HEK293 (cell line): ENCODE results near the gene GNG7.

Experiments
- CTCF ChIA-PET: fragments of 350-600 bp; formaldehyde crosslinking; extraction: SDS; loops from one replicate; lab custom pipeline; 2021; ENCODE audit warnings: antibody characterized with exemption; lab: Yijun Ruan, JAX
- POLR2A ChIA-PET: fragments of 300-600 bp; formaldehyde crosslinking; extraction: SDS; loops from one replicate; lab custom pipeline; 2020; ENCODE audit warnings: antibody characterized with exemption, inconsistent platforms; lab: Yijun Ruan, JAX
- H3K27ac ChIP-seq: fragments of 200-500 bp; sonication (Bioruptor generic); 2 replicates; pipeline ENCODE4 v1.5.1; 2014; ENCODE audit warnings: low read depth, low read length, control low read depth, inconsistent platforms; ENCODE audit errors: extremely low read depth
- H3K36me3 ChIP-seq, 2 experiments: fragments of 200-500 bp in 1 of 2; sonication (Bioruptor generic) in 1 of 2; 1 replicate in 1 of 2; 2 replicates in 1 of 2; pipeline ENCODE4 v1.5.1; 2014 to 2017; ENCODE audit warnings: inconsistent platforms in 2 of 2, low read length in 2 of 2; ENCODE audit not compliant: control insufficient read depth in 2 of 2, insufficient read depth in 1 of 2
- H3K4me1 ChIP-seq: fragments of 200-500 bp; sonication (Bioruptor generic); 2 replicates; pipeline ENCODE4 v1.5.1; 2014; ENCODE audit warnings: mild to moderate bottlenecking, low read length, inconsistent platforms; ENCODE audit not compliant: control insufficient read depth, insufficient read depth
- H3K4me3 ChIP-seq: 2 replicates; pipeline ENCODE4 v1.5.1; 2011; ENCODE audit warnings: low read depth, mild to moderate bottlenecking, control low read depth, low read length, moderate library complexity
- H3K9me3 ChIP-seq: fragments of 200-500 bp; sonication (Bioruptor generic); 2 replicates; pipeline ENCODE4 v1.5.1; 2014; ENCODE audit warnings: low read depth, low read length, inconsistent platforms; ENCODE audit not compliant: control insufficient read depth, insufficient read depth
- EGR2 ChIP-seq: fragments of 450-650 bp; formaldehyde crosslinking; IDR thresholded peaks from 2 replicates; pipeline ENCODE4 v1.5.1; 2016; ENCODE audit warnings: low read depth, missing biosample characterization, missing genetic modification characterization
- GLIS1 ChIP-seq: fragments of 450-650 bp; formaldehyde crosslinking; IDR thresholded peaks from 2 replicates; pipeline ENCODE4 v1.5.1; 2016; ENCODE audit warnings: missing biosample characterization, missing genetic modification characterization
- KLF1 ChIP-seq: fragments of 450-650 bp; formaldehyde crosslinking; IDR thresholded peaks from 2 replicates; pipeline ENCODE4 v1.5.1; 2016; ENCODE audit warnings: missing biosample characterization, missing genetic modification characterization
- SP2 ChIP-seq: fragments of 450-650 bp; formaldehyde crosslinking; IDR thresholded peaks from 2 replicates; pipeline ENCODE4 v1.5.1; 2016; ENCODE audit warnings: missing biosample characterization, missing genetic modification characterization
- SP7 ChIP-seq: fragments of 450-650 bp; formaldehyde crosslinking; IDR thresholded peaks from 2 replicates; pipeline ENCODE4 v1.5.1; 2016; ENCODE audit warnings: missing biosample characterization, missing genetic modification characterization
- ZBTB20 ChIP-seq: fragments of 450-650 bp; formaldehyde crosslinking; IDR thresholded peaks from 2 replicates; pipeline ENCODE4 v1.5.1; 2016; ENCODE audit warnings: missing biosample characterization, missing genetic modification characterization
- ZBTB8A ChIP-seq: fragments of 450-650 bp; formaldehyde crosslinking; IDR thresholded peaks from 2 replicates; pipeline ENCODE4 v1.5.1; 2016; ENCODE audit warnings: missing biosample characterization, missing genetic modification characterization
- ZFHX2 ChIP-seq: fragments of 450-650 bp; formaldehyde crosslinking; conservative IDR thresholded peaks from 2 replicates; pipeline ENCODE4 v1.5.1; 2016; ENCODE audit warnings: missing biosample characterization, missing genetic modification characterization
- ZIC2 ChIP-seq: fragments of 450-650 bp; formaldehyde crosslinking; IDR thresholded peaks from 2 replicates; pipeline ENCODE4 v1.5.1; 2016; ENCODE audit warnings: missing biosample characterization, missing genetic modification characterization
- ZNF10 ChIP-seq: fragments of 450-650 bp; formaldehyde crosslinking; IDR thresholded peaks from 2 replicates; pipeline ENCODE4 v1.5.1; 2017; ENCODE audit warnings: missing biosample characterization, missing genetic modification characterization
- ZNF133 ChIP-seq: fragments of 450-650 bp; formaldehyde crosslinking; IDR thresholded peaks from 2 replicates; pipeline ENCODE4 v1.5.1; 2016; ENCODE audit warnings: missing biosample characterization, missing genetic modification characterization
- ZNF16 ChIP-seq: fragments of 450-650 bp; formaldehyde crosslinking; IDR thresholded peaks from 2 replicates; pipeline ENCODE4 v1.5.1; 2016; ENCODE audit warnings: low read depth, missing biosample characterization, missing genetic modification characterization
- ZNF19 ChIP-seq: fragments of 450-650 bp; formaldehyde crosslinking; IDR thresholded peaks from 2 replicates; pipeline ENCODE4; 2016; ENCODE audit warnings: missing biosample characterization, missing genetic modification characterization, low read depth
- ZNF600 ChIP-seq: fragments of 450-650 bp; formaldehyde crosslinking; IDR thresholded peaks from 2 replicates; pipeline ENCODE4 v1.5.1; 2016; ENCODE audit warnings: missing biosample characterization, missing genetic modification characterization
- ZNF629 ChIP-seq: fragments of 450-650 bp; formaldehyde crosslinking; IDR thresholded peaks from 2 replicates; pipeline ENCODE4 v1.5.1; 2017; ENCODE audit warnings: missing biosample characterization, missing genetic modification characterization
- ZNF777 ChIP-seq: fragments of 450-650 bp; formaldehyde crosslinking; IDR thresholded peaks from 2 replicates; pipeline ENCODE4 v1.5.1; 2017; ENCODE audit warnings: missing biosample characterization, missing genetic modification characterization, borderline replicate concordance
- ZNF843 ChIP-seq: fragments of 450-650 bp; formaldehyde crosslinking; IDR thresholded peaks from 2 replicates; pipeline ENCODE4 v1.5.1; 2016; ENCODE audit warnings: missing biosample characterization, missing genetic modification characterization
- TF ChIP-seq, protein P1 (sequence below): fragments of 450-650 bp; formaldehyde crosslinking; IDR thresholded peaks from 2 replicates; pipeline ENCODE4 v1.5.1; 2016; ENCODE audit warnings: missing biosample characterization, missing genetic modification characterization
- TF ChIP-seq, protein P2 (sequence below): fragments of 450-650 bp; formaldehyde crosslinking; IDR thresholded peaks from 2 replicates; pipeline ENCODE4 v1.5.1; 2016; ENCODE audit warnings: missing biosample characterization, missing genetic modification characterization, low read depth
- TF ChIP-seq, protein P3 (sequence below): fragments of 450-650 bp; formaldehyde crosslinking; IDR thresholded peaks from 2 replicates; pipeline ENCODE4 v1.5.1; 2016; ENCODE audit warnings: missing biosample characterization, missing genetic modification characterization

The GNG7 gene

DNA sequence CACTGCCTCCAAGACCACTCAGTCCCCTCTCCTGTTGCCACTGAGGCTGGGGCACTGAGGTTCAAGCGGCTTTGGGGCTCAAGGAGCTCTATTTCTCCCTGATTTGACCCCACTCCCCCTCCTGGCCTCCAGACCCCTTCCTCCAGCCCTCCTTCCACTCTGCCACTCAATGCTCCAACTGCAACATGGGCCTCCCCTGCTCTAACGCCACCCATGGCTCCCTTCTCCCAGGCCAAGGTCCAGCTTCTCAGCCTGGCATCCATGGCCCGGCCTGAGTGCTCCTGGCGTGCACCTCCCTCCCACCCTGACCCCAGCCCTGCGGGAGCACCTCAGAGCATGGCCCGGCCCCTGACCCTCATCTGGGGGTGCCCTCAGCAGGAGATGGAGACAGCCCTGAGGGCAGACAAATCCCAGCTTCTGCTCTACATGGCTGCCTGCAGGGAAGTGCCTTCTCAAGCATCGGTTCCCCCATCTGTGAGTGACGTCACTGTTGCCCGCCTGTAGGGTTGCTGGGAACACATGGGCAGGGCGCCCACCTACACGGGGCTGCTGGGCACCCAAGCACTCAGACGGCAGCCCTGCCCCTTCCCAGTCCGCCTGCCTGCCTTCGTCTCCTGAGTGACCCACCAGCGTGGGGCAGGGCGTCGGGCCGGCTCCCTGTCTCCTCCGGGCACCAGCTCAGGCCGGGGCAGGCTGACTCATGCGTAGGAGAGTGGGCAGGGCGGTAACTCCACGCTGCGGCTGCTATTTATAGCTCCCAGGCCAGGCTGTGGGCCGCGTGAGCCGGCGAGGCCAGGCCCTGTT is 20.2 kb upstream of the GNG7 start:
- TF ChIP-seq ZNF10 (peak; percentile 70; the same call in 1 of the 2 replicates), ZNF629 (tag by site-specific recombination) (0 out of 2 replicates have a peak, but pooled peaks have one; percentile 39), GLIS1 (0 out of 2 replicates have a peak, but pooled peaks have one; percentile 6), EGR2 (tag by site-specific recombination) (peak; percentile 76), ZIC2 (tag by site-specific recombination) (peak; percentile 75), SP7 (tag by site-specific recombination) (peak; percentile 68; the same call in 1 of the 2 replicates), KLF1 (tag by site-specific recombination) (peak; percentile 17; the same call in 1 of the 2 replicates), SP2 (tag by site-specific recombination) (0 out of 2 replicates have a peak, but pooled peaks have one; percentile 20), ZBTB20 (tag by site-specific recombination) (peak; percentile 36; the same call in 1 of the 2 replicates), ZNF19 (tag by site-specific recombination) (no peak), ZFHX2 (tag by site-specific recombination) (peak; percentile 92), ZBTB8A (tag by site-specific recombination) (peak; percentile 42; the same call in 1 of the 2 replicates), ZNF133 (tag by site-specific recombination) (no peak), ZNF16 (tag by site-specific recombination) (peak; percentile 95), ZNF843 (tag by site-specific recombination) (no peak), ZNF600 (tag by site-specific recombination) (no peak), ZNF777 (no peak)
- TF ChIP-seq, protein P1, sequence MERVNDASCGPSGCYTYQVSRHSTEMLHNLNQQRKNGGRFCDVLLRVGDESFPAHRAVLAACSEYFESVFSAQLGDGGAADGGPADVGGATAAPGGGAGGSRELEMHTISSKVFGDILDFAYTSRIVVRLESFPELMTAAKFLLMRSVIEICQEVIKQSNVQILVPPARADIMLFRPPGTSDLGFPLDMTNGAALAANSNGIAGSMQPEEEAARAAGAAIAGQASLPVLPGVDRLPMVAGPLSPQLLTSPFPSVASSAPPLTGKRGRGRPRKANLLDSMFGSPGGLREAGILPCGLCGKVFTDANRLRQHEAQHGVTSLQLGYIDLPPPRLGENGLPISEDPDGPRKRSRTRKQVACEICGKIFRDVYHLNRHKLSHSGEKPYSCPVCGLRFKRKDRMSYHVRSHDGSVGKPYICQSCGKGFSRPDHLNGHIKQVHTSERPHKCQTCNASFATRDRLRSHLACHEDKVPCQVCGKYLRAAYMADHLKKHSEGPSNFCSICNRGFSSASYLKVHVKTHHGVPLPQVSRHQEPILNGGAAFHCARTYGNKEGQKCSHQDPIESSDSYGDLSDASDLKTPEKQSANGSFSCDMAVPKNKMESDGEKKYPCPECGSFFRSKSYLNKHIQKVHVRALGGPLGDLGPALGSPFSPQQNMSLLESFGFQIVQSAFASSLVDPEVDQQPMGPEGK (tag by site-specific recombination) = 0 out of 2 replicates have a peak, but pooled peaks have one; percentile 29
- TF ChIP-seq, protein P2, sequence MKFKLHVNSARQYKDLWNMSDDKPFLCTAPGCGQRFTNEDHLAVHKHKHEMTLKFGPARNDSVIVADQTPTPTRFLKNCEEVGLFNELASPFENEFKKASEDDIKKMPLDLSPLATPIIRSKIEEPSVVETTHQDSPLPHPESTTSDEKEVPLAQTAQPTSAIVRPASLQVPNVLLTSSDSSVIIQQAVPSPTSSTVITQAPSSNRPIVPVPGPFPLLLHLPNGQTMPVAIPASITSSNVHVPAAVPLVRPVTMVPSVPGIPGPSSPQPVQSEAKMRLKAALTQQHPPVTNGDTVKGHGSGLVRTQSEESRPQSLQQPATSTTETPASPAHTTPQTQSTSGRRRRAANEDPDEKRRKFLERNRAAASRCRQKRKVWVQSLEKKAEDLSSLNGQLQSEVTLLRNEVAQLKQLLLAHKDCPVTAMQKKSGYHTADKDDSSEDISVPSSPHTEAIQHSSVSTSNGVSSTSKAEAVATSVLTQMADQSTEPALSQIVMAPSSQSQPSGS (tag by site-specific recombination) = peak; percentile 44; the same call in 1 of the 2 replicates
- TF ChIP-seq, protein P3, sequence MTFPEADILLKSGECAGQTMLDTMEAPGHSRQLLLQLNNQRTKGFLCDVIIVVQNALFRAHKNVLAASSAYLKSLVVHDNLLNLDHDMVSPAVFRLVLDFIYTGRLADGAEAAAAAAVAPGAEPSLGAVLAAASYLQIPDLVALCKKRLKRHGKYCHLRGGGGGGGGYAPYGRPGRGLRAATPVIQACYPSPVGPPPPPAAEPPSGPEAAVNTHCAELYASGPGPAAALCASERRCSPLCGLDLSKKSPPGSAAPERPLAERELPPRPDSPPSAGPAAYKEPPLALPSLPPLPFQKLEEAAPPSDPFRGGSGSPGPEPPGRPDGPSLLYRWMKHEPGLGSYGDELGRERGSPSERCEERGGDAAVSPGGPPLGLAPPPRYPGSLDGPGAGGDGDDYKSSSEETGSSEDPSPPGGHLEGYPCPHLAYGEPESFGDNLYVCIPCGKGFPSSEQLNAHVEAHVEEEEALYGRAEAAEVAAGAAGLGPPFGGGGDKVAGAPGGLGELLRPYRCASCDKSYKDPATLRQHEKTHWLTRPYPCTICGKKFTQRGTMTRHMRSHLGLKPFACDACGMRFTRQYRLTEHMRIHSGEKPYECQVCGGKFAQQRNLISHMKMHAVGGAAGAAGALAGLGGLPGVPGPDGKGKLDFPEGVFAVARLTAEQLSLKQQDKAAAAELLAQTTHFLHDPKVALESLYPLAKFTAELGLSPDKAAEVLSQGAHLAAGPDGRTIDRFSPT (tag by site-specific recombination) = peak; percentile 85
- H3K9me3 ChIP-seq = no peaks in the 10 kb centered on the region
- no peak overlapping the region for H3K27ac ChIP-seq
- H3K4me1 ChIP-seq = no peaks in the 10 kb centered on the region
- CTCF ChIA-PET = interaction anchor here (1.2 kb wide), 1 partner anchor 74 kb away, joined by 6 read pairs; no protein-coding TSS in a partner anchor
- H3K36me3 ChIP-seq = peaks cover 0 to 5% of the 10 kb centered on the region in 2 experiments; a peak in 1 of 3 replicates
- POLR2A ChIA-PET = interaction anchor here (1.1 kb wide), 1 partner anchor 21 kb away, joined by 3 read pairs; no protein-coding TSS in a partner anchor
- H3K4me3 ChIP-seq = no peak overlapping the region
